ENCODE measurements around the gene SAV1.
"Not testable (repeated sequence)": the region's sequence is repeated elsewhere in the genome, so short reads cannot be mapped to it uniquely, and the experiment has no call there.

Gene SAV1

GRCh38 chr14:50631408-50631821 is 36.7 kb downstream of the SAV1 start:
- H3K4me1 ChIP-seq (ENCODE audit: control insufficient read depth, insufficient read depth, low read length, unreplicated experiment), result no peaks in the 10 kb centered on the region
- H3K27me3 ChIP-seq (ENCODE audit: insufficient read depth, low read length), result no peaks in the 10 kb centered on the region
- H2AFZ ChIP-seq (ENCODE audit: low read length, unreplicated experiment), result no peak overlapping the region
- no peak overlapping the region for H3K4me3 ChIP-seq (ENCODE audit: low read depth, low read length)
- H3K79me2 ChIP-seq (ENCODE audit: control insufficient read depth, insufficient read depth, low read length, unreplicated experiment), result no peaks in the 10 kb centered on the region
- no peak overlapping the region for H3K27ac ChIP-seq (ENCODE audit: low read depth, low read length)
- 0 out of 2 replicates have a peak, but pooled peaks cover 4% of the 10 kb centered on the region for H3K36me3 ChIP-seq (ENCODE audit: insufficient read depth, low read length)

- H3K27me3 ChIP-seq (ENCODE audit: insufficient read depth, low read length); H3K79me2 ChIP-seq (ENCODE audit: control insufficient read depth, insufficient read depth, low read length, unreplicated experiment); H3K36me3 ChIP-seq (ENCODE audit: insufficient read depth, low read length); H3K4me3 ChIP-seq (ENCODE audit: low read depth, low read length); H2AFZ ChIP-seq (ENCODE audit: low read length, unreplicated experiment); H3K27ac ChIP-seq (ENCODE audit: low read depth, low read length); H3K4me1 ChIP-seq (ENCODE audit: control insufficient read depth, insufficient read depth, low read length, unreplicated experiment): not testable (repeated sequence)
Measured at GRCh38 chr14:50624947-50625346, 43.2 kb downstream of the SAV1 start.

- H3K79me2 ChIP-seq (ENCODE audit: control insufficient read depth, insufficient read depth, low read length, unreplicated experiment), result no peaks in the 10 kb centered on the region
- H3K27ac ChIP-seq (ENCODE audit: low read depth, low read length), result no peak overlapping the region
- H3K36me3 ChIP-seq (ENCODE audit: insufficient read depth, low read length), result no peaks in the 10 kb centered on the region
- H3K4me3 ChIP-seq (ENCODE audit: low read depth, low read length), result no peak overlapping the region
- peaks cover 8% of the 10 kb centered on the region for H3K4me1 ChIP-seq (ENCODE audit: control insufficient read depth, insufficient read depth, low read length, unreplicated experiment)
- H3K27me3 ChIP-seq (ENCODE audit: insufficient read depth, low read length), result no peaks in the 10 kb centered on the region
- H2AFZ ChIP-seq (ENCODE audit: low read length, unreplicated experiment), result no peak overlapping the region
Measured at GRCh38 chr14:50624447-50624846, 43.7 kb downstream of the SAV1 start.

GRCh38 chr14:50622978-50623377 is 45.1 kb downstream of the SAV1 start:
- Histone ChIP-seq H3K4me1 (ENCODE audit: control insufficient read depth, insufficient read depth, low read length, unreplicated experiment) (peaks cover 8% of the 10 kb centered on the region), H2AFZ (ENCODE audit: low read length, unreplicated experiment) (no peak overlapping the region), H3K4me3 (ENCODE audit: low read depth, low read length) (no peak overlapping the region), H3K27ac (ENCODE audit: low read depth, low read length) (no peak overlapping the region), H3K79me2 (ENCODE audit: control insufficient read depth, insufficient read depth, low read length, unreplicated experiment) (no peaks in the 10 kb centered on the region), H3K36me3 (ENCODE audit: insufficient read depth, low read length) (no peaks in the 10 kb centered on the region), H3K27me3 (ENCODE audit: insufficient read depth, low read length) (no peaks in the 10 kb centered on the region)

GRCh38 chr14:50620341-50620740 is 47.8 kb downstream of the SAV1 start:
- H3K36me3 ChIP-seq (ENCODE audit: insufficient read depth, low read length), result no peaks in the 10 kb centered on the region
- no peaks in the 10 kb centered on the region for H3K27me3 ChIP-seq (ENCODE audit: insufficient read depth, low read length)
- H3K4me3 ChIP-seq (ENCODE audit: low read depth, low read length), result no peak overlapping the region
- no peak overlapping the region for H2AFZ ChIP-seq (ENCODE audit: low read length, unreplicated experiment)
- peaks cover 8% of the 10 kb centered on the region for H3K4me1 ChIP-seq (ENCODE audit: control insufficient read depth, insufficient read depth, low read length, unreplicated experiment)
- H3K79me2 ChIP-seq (ENCODE audit: control insufficient read depth, insufficient read depth, low read length, unreplicated experiment), result no peaks in the 10 kb centered on the region
- H3K27ac ChIP-seq (ENCODE audit: low read depth, low read length), result no peak overlapping the region

GRCh38 chr14:50619569-50620141 is 48.5 kb downstream of the SAV1 start:
- Histone ChIP-seq H3K36me3 (ENCODE audit: insufficient read depth, low read length) (no peaks in the 10 kb centered on the region), H3K27me3 (ENCODE audit: insufficient read depth, low read length) (no peaks in the 10 kb centered on the region), H3K4me1 (ENCODE audit: control insufficient read depth, insufficient read depth, low read length, unreplicated experiment) (peaks cover 8% of the 10 kb centered on the region), H3K27ac (ENCODE audit: low read depth, low read length) (no peak overlapping the region), H2AFZ (ENCODE audit: low read length, unreplicated experiment) (no peak overlapping the region), H3K4me3 (ENCODE audit: low read depth, low read length) (no peak overlapping the region), H3K79me2 (ENCODE audit: control insufficient read depth, insufficient read depth, low read length, unreplicated experiment) (no peaks in the 10 kb centered on the region)

- no peaks in the 10 kb centered on the region for H3K79me2 ChIP-seq (ENCODE audit: control insufficient read depth, insufficient read depth, low read length, unreplicated experiment)
- no peak overlapping the region for H3K27ac ChIP-seq (ENCODE audit: low read depth, low read length)
- H3K4me3 ChIP-seq (ENCODE audit: low read depth, low read length), result no peak overlapping the region
- H3K27me3 ChIP-seq (ENCODE audit: insufficient read depth, low read length), result no peaks in the 10 kb centered on the region
- H3K36me3 ChIP-seq (ENCODE audit: insufficient read depth, low read length), result no peaks in the 10 kb centered on the region
- H3K4me1 ChIP-seq (ENCODE audit: control insufficient read depth, insufficient read depth, low read length, unreplicated experiment), result peaks cover 8% of the 10 kb centered on the region
- H2AFZ ChIP-seq (ENCODE audit: low read length, unreplicated experiment), result no peak overlapping the region
Measured at GRCh38 chr14:50616275-50616674, 51.8 kb downstream of the SAV1 start.

- H3K27me3 ChIP-seq (ENCODE audit: insufficient read depth, low read length), result no peaks in the 10 kb centered on the region
- no peak overlapping the region for H3K4me3 ChIP-seq (ENCODE audit: low read depth, low read length)
- no peaks in the 10 kb centered on the region for H3K79me2 ChIP-seq (ENCODE audit: control insufficient read depth, insufficient read depth, low read length, unreplicated experiment)
- H3K4me1 ChIP-seq (ENCODE audit: control insufficient read depth, insufficient read depth, low read length, unreplicated experiment), result peaks cover 5% of the 10 kb centered on the region
- no peak overlapping the region for H2AFZ ChIP-seq (ENCODE audit: low read length, unreplicated experiment)
- no peaks in the 10 kb centered on the region for H3K36me3 ChIP-seq (ENCODE audit: insufficient read depth, low read length)
- no peak overlapping the region for H3K27ac ChIP-seq (ENCODE audit: low read depth, low read length)
Measured at GRCh38 chr14:50615552-50615951, 52.6 kb downstream of the SAV1 start.

GRCh38 chr14:50615056-50615455 is 53.0 kb downstream of the SAV1 start:
- H3K4me1 ChIP-seq (ENCODE audit: control insufficient read depth, insufficient read depth, low read length, unreplicated experiment), result peaks cover under 1% of the 10 kb centered on the region
- H3K4me3 ChIP-seq (ENCODE audit: low read depth, low read length), result no peak overlapping the region
- H3K36me3 ChIP-seq (ENCODE audit: insufficient read depth, low read length), result no peaks in the 10 kb centered on the region
- no peaks in the 10 kb centered on the region for H3K79me2 ChIP-seq (ENCODE audit: control insufficient read depth, insufficient read depth, low read length, unreplicated experiment)
- no peak overlapping the region for H3K27ac ChIP-seq (ENCODE audit: low read depth, low read length)
- no peak overlapping the region for H2AFZ ChIP-seq (ENCODE audit: low read length, unreplicated experiment)
- no peaks in the 10 kb centered on the region for H3K27me3 ChIP-seq (ENCODE audit: insufficient read depth, low read length)

- no peaks in the 10 kb centered on the region for H3K4me1 ChIP-seq (ENCODE audit: control insufficient read depth, insufficient read depth, low read length, unreplicated experiment)
- no peak overlapping the region for H3K4me3 ChIP-seq (ENCODE audit: low read depth, low read length)
- H3K27ac ChIP-seq (ENCODE audit: low read depth, low read length), result no peak overlapping the region
- H3K36me3 ChIP-seq (ENCODE audit: insufficient read depth, low read length), result no peaks in the 10 kb centered on the region
- H3K27me3 ChIP-seq (ENCODE audit: insufficient read depth, low read length), result no peaks in the 10 kb centered on the region
- H3K79me2 ChIP-seq (ENCODE audit: control insufficient read depth, insufficient read depth, low read length, unreplicated experiment), result no peaks in the 10 kb centered on the region
- no peak overlapping the region for H2AFZ ChIP-seq (ENCODE audit: low read length, unreplicated experiment)
Measured at GRCh38 chr14:50612806-50613205, 55.3 kb downstream of the SAV1 start.

- Histone ChIP-seq H3K36me3 (ENCODE audit: insufficient read depth, low read length) (no peaks in the 10 kb centered on the region), H2AFZ (ENCODE audit: low read length, unreplicated experiment) (no peak overlapping the region), H3K4me3 (ENCODE audit: low read depth, low read length) (no peak overlapping the region), H3K4me1 (ENCODE audit: control insufficient read depth, insufficient read depth, low read length, unreplicated experiment) (no peaks in the 10 kb centered on the region), H3K79me2 (ENCODE audit: control insufficient read depth, insufficient read depth, low read length, unreplicated experiment) (no peaks in the 10 kb centered on the region), H3K27me3 (ENCODE audit: insufficient read depth, low read length) (no peaks in the 10 kb centered on the region), H3K27ac (ENCODE audit: low read depth, low read length) (no peak overlapping the region)
Measured at GRCh38 chr14:50610465-50610864, 57.6 kb downstream of the SAV1 start.

All from ACC112 (cell line).